HG03159 (cell line): ENCODE data around the gene WDR75.
"Not testable (repeated sequence)": the region's sequence is repeated elsewhere in the genome, so short reads cannot be mapped to it uniquely, and the experiment has no call there.

Source experiments
- ATAC-seq: cut with Tn5 transposase; IDR thresholded peaks from one replicate; pipeline ENCODE4 v1.9.1; 2021; ENCODE audit warnings: mild to moderate bottlenecking, moderate library complexity; ENCODE audit not compliant: unreplicated experiment

WDR75 gene

GRCh38 chr2:189440947-189441708, at the start of gene WDR75:
Gene WDR75, plus strand, starts transcription at chr2:189441474. Its CDS starts 19 bp downstream, at chr2:189441493.
- ATAC-seq: peak; percentile 87

- no peak for ATAC-seq
Observed at GRCh38 chr2:189393440-189394111, 47.7 kb upstream of the WDR75 start.

GRCh38 chr2:189394525-189394924, 46.7 kb upstream of the WDR75 start:
- no peak for ATAC-seq

GRCh38 chr2:189402932-189403331, 38.3 kb upstream of the WDR75 start:
- ATAC-seq: no peak

- ATAC-seq: no peak
Observed at GRCh38 chr2:189406586-189407233, 34.6 kb upstream of the WDR75 start.

- no peak for ATAC-seq
Observed at GRCh38 chr2:189407281-189408209, 33.7 kb upstream of the WDR75 start.

- ATAC-seq: no peak
Observed at GRCh38 chr2:189408294-189408693, 33.0 kb upstream of the WDR75 start.

GRCh38 chr2:189409131-189409530, 32.1 kb upstream of the WDR75 start:
- no peak for ATAC-seq

GRCh38 chr2:189409647-189410046, 31.6 kb upstream of the WDR75 start:
- no peak for ATAC-seq

- no peak for ATAC-seq
Observed at GRCh38 chr2:189411860-189412259, 29.4 kb upstream of the WDR75 start.

- peak; percentile 82 for ATAC-seq
Observed at GRCh38 chr2:189412330-189412953, 28.8 kb upstream of the WDR75 start.

GRCh38 chr2:189413249-189413648, 28.0 kb upstream of the WDR75 start:
- ATAC-seq: no peak

GRCh38 chr2:189421644-189422043, 19.6 kb upstream of the WDR75 start:
- no peak for ATAC-seq

- ATAC-seq: no peak
Observed at GRCh38 chr2:189424961-189425360, 16.3 kb upstream of the WDR75 start.

- ATAC-seq: no peak
Observed at GRCh38 chr2:189425676-189426075, 15.6 kb upstream of the WDR75 start.

- ATAC-seq: no peak
Observed at GRCh38 chr2:189426886-189427285, 14.4 kb upstream of the WDR75 start.

- ATAC-seq: no peak
Observed at GRCh38 chr2:189427872-189428271, 13.4 kb upstream of the WDR75 start.

GRCh38 chr2:189430448-189430847, 10.8 kb upstream of the WDR75 start:
- not testable (repeated sequence) for ATAC-seq

- ATAC-seq: not testable (repeated sequence)
Observed at GRCh38 chr2:189435803-189436202, 5.5 kb upstream of the WDR75 start.

GRCh38 chr2:189437926-189438325, 3.3 kb upstream of the WDR75 start:
- ATAC-seq: no peak
